ENCODE measurements around the gene MRPL43. TPM values are rescaled to one million over a fixed set of nuclear protein-coding genes. Genes with fewer than 3 reads are reported as not detected.

The MRPL43 gene
- total RNA-seq, 2 donors from 2014 or later: 52.3 to 60.7 TPM

DNA sequence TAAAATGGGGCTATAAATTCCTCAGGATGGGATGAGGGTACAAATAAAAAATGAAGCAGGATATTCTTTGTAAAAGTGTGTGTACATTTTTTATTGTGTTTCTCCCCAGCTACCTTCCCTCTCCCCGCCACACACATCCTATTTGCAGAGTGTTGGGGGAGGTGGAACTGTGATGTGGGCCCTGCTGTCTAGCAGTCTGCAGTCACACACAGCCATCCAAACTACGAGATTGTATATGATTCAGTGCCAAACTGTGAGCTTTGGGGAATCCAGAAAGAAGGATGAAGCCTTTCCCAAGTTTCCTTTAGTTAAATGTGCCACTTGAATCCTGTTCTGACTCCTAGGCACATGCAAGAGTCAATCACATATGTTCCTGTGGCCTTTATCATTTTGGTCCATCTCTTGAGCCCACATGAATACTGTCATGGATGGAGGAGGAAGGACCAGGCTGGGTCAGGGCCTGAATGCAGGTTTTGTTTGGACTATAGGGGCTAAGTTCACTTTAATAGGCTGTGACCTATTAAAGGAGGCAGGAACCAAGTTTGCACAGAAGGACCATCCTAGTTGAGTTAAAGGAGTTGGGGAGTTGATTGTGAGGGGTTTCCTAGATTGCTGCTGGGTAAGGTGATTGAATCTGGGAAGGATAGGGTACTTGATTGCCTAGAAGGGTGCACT, 19.1 kb downstream of the MRPL43 start:
- Mint-ChIP-seq H3K9me3 (no peaks in the 10 kb centered on the region), H3K4me3 (peak overlapping the region; percentile 49), H3K27ac (peak overlapping the region in 1 of 2 donors; percentile 9), H3K36me3 (no peaks in the 10 kb centered on the region), H3K4me1 (ENCODE audit: low read depth in 2 of 2) (peaks cover 7 to 13% of the 10 kb centered on the region in 2 donors), H3K27me3 (no peaks in the 10 kb centered on the region)
- no peak for DNase-seq (ENCODE audit: low spot score)
- ATAC-seq: no peak

DNA sequence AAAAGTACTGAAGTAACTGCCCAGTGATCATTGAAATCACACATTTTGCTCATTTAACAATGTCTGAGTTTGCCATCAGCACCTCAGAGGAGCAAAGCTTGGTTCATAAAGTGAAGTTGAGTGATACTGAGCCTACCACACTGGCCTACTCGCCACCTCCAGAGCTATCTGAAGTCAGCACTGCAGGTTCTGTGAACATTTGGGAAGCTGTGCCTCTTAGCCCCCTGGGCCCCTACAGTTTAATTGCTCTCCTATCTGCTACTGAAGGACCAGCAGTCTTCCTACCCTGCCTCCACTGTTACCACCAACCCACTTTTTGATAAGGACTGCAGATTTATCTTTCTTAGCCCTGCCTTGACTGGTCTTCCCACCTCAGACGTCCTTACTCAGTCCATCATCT, 20.0 kb downstream of the MRPL43 start:
- DNase-seq (ENCODE audit: low spot score): no peak
- no peak overlapping the region for H3K27ac Mint-ChIP-seq
- no peaks in the 10 kb centered on the region for H3K36me3 Mint-ChIP-seq
- no peak for ATAC-seq
- H3K27me3 Mint-ChIP-seq: no peaks in the 10 kb centered on the region
- peaks cover 7 to 13% of the 10 kb centered on the region in 2 donors for H3K4me1 Mint-ChIP-seq (ENCODE audit: low read depth in 2 of 2)
- no peak overlapping the region for H3K4me3 Mint-ChIP-seq
- H3K9me3 Mint-ChIP-seq: no peaks in the 10 kb centered on the region

DNA sequence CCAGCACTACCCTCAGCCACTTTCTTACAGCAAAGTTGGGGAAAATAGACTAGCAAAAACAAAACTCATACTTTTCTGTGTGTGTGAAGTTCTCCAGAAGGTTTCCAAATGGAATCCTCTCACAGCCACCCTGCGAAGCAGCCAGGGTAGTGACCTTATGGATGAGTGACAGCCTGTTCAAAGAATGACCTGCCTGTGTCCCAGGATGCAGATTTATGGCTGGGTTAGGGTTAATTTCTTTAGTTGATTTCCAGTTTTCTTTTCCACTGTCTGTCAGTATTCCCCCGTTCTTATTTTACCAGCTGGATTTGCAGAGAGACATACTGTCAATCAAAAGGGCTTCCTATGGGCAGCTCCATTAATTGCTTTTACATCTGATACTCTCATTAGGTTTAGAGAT, 20.4 kb downstream of the MRPL43 start:
- H3K27ac Mint-ChIP-seq: no peak overlapping the region
- H3K9me3 Mint-ChIP-seq: no peaks in the 10 kb centered on the region
- DNase-seq (ENCODE audit: low spot score): no peak
- ATAC-seq: no peak
- peaks cover 7 to 13% of the 10 kb centered on the region in 2 donors for H3K4me1 Mint-ChIP-seq (ENCODE audit: low read depth in 2 of 2)
- H3K36me3 Mint-ChIP-seq: no peaks in the 10 kb centered on the region
- no peak overlapping the region for H3K4me3 Mint-ChIP-seq
- no peaks in the 10 kb centered on the region for H3K27me3 Mint-ChIP-seq

GRCh38 chr10:100965820-100966219, 21.5 kb downstream of the MRPL43 start:
- H3K9me3 Mint-ChIP-seq: no peaks in the 10 kb centered on the region
- no peaks in the 10 kb centered on the region for H3K27me3 Mint-ChIP-seq
- H3K27ac Mint-ChIP-seq: peak overlapping the region in 1 of 2 donors; percentile 18
- H3K4me1 Mint-ChIP-seq (ENCODE audit: low read depth in 2 of 2): peaks cover 7 to 12% of the 10 kb centered on the region in 2 donors
- ATAC-seq: no peak
- H3K4me3 Mint-ChIP-seq: no peak overlapping the region
- no peak for DNase-seq (ENCODE audit: low spot score)
- no peaks in the 10 kb centered on the region for H3K36me3 Mint-ChIP-seq

- Mint-ChIP-seq H3K27me3 (no peaks in the 10 kb centered on the region), H3K4me3 (no peak overlapping the region), H3K4me1 (ENCODE audit: low read depth in 2 of 2) (peaks cover 6 to 7% of the 10 kb centered on the region in 2 donors), H3K9me3 (no peaks in the 10 kb centered on the region), H3K27ac (no peak overlapping the region), H3K36me3 (peaks cover 15% of the 10 kb centered on the region)
- no peak for DNase-seq (ENCODE audit: low spot score)
- no peak for ATAC-seq
These were observed 23.5 kb downstream of the MRPL43 start for GRCh38 chr10:100963826-100964225.

GRCh38 chr10:100962351-100963080, 24.8 kb downstream of the MRPL43 start:
- Mint-ChIP-seq H3K36me3 (peaks cover 19% of the 10 kb centered on the region), H3K9me3 (no peaks in the 10 kb centered on the region), H3K4me3 (no peak overlapping the region), H3K27me3 (no peaks in the 10 kb centered on the region), H3K4me1 (ENCODE audit: low read depth in 2 of 2) (no peaks in the 10 kb centered on the region), H3K27ac (no peak overlapping the region)
- DNase-seq (ENCODE audit: low spot score) (no peak), ATAC-seq (no peak)

GRCh38 chr10:100960251-100960650, 27.0 kb downstream of the MRPL43 start:
- H3K9me3 Mint-ChIP-seq: no peaks in the 10 kb centered on the region
- no peak overlapping the region for H3K4me3 Mint-ChIP-seq
- H3K27ac Mint-ChIP-seq: no peak overlapping the region
- H3K27me3 Mint-ChIP-seq: no peaks in the 10 kb centered on the region
- no peak for DNase-seq (ENCODE audit: low spot score)
- no peaks in the 10 kb centered on the region for H3K4me1 Mint-ChIP-seq (ENCODE audit: low read depth in 2 of 2)
- H3K36me3 Mint-ChIP-seq: peaks cover 19% of the 10 kb centered on the region
- ATAC-seq: no peak

DNA sequence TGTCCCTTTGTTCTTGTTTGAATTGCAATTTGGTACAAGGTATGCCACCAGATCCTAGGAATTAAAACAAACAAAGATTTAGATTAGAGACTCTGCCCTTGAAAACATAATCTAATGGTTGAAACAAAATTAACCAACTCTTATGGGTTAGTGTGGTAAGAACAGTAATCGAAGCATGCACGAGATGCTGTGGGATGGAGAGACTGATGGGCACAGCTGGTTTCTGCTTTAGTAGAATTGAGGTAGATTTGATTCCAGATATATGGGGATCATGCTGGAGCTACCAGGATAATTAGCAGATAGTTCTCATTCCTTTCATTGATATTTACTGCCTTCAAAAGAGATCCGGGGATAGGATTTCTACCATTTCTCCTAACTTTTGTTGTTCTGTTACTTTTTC, 38.4 kb downstream of the MRPL43 start:
- no peak for DNase-seq (ENCODE audit: low spot score)
- no peaks in the 10 kb centered on the region for H3K9me3 Mint-ChIP-seq

DNA sequence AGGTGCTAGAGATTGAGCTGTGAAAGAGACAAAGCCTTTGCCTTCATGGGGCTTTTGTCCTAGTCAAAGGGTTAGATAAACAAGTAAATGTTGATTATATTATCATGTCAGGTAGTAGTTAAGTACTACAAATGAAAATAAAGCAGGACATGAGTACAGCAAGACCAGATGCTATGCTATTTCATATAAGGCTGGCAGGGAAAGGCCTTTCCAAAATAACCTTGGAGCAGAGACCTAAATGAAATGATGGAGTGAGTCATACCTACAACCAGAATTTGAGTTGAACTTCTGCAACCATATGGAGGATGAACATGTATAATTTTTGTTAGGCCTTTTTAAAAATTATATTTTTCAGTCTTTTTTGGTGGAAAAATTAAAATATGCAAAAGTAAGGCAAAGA, 41.5 kb downstream of the MRPL43 start:
- Mint-ChIP-seq H3K9me3 (no peaks in the 10 kb centered on the region), H3K27ac (no peak overlapping the region), H3K36me3 (peaks cover 13% of the 10 kb centered on the region), H3K4me3 (no peak overlapping the region), H3K27me3 (no peaks in the 10 kb centered on the region), H3K4me1 (ENCODE audit: low read depth in 2 of 2) (no peaks in the 10 kb centered on the region)
- DNase-seq (ENCODE audit: low spot score): no peak
- no peak for ATAC-seq

More for the DNA sequence above, 38.4 kb downstream of the MRPL43 start:
- H3K27ac Mint-ChIP-seq: no peak overlapping the region
- no peak for ATAC-seq
- H3K4me1 Mint-ChIP-seq (ENCODE audit: low read depth in 2 of 2): no peaks in the 10 kb centered on the region
- peaks cover 9% of the 10 kb centered on the region for H3K36me3 Mint-ChIP-seq
- H3K27me3 Mint-ChIP-seq: no peaks in the 10 kb centered on the region
- H3K4me3 Mint-ChIP-seq: no peak overlapping the region

GRCh38 chr10:100943508-100943907, 43.8 kb downstream of the MRPL43 start:
- no peak for DNase-seq (ENCODE audit: low spot score)
- no peak overlapping the region for H3K4me3 Mint-ChIP-seq
- H3K27ac Mint-ChIP-seq: peak overlapping the region; percentile 41 to 51
- H3K9me3 Mint-ChIP-seq: no peaks in the 10 kb centered on the region
- no peaks in the 10 kb centered on the region for H3K27me3 Mint-ChIP-seq
- no peak for ATAC-seq
- H3K36me3 Mint-ChIP-seq: peaks cover 19% of the 10 kb centered on the region
- no peaks in the 10 kb centered on the region for H3K4me1 Mint-ChIP-seq (ENCODE audit: low read depth in 2 of 2)

DNA sequence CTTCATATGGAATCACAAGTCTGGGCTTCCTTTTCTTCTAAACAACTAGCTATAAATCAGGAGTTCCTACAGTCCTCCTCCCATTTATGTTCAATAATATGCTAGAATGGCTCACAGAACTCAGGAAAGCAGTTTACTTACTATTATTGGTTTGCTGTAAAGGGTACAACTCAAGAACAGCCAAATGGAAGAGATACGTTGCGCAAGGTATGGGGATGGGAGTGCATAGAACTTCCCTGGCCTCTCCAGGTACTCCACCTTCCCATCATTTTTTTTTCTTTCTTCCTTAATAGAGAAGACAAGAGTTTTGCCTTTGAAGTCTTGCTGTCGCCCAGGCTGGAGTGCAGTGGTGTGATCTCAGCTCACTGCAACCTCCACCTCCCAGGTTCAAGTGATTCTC, 45.1 kb downstream of the MRPL43 start:
- DNase-seq (ENCODE audit: low spot score): no peak
- H3K27me3 Mint-ChIP-seq: no peaks in the 10 kb centered on the region
- H3K36me3 Mint-ChIP-seq: peaks cover 19% of the 10 kb centered on the region

DNA sequence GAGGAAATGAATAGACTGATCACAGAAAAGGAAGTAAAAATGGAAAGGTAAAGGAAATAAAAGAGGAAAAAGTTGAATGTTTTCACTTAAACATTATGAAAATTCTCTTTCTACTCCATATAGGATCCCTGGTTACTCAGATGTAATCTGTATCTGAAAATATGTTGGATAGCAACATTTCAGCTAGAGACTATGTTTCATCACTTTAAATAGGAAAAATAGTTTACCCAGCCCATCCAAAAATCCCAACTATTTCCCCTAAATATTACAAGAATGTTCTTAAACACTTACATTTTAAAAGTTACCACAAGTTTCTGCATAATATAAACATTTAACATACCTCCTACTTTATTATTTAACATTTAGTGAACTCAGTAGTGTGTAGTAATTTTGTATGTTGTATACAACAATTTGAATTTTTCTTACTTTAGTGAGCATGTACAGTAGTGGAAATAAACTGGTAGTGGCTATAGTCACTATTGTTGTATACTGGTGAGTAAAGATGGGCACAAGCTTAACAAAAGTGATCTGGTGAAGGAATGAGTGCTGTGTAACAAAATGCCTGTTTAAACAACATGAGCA, 47.4 kb downstream of the MRPL43 start:
- peaks cover 15% of the 10 kb centered on the region for H3K36me3 Mint-ChIP-seq
- ATAC-seq (no peak), DNase-seq (ENCODE audit: low spot score) (no peak)
- no peaks in the 10 kb centered on the region for H3K27me3 Mint-ChIP-seq
- no peaks in the 10 kb centered on the region for H3K9me3 Mint-ChIP-seq
- H3K4me3 Mint-ChIP-seq: no peak overlapping the region
- no peaks in the 10 kb centered on the region for H3K4me1 Mint-ChIP-seq (ENCODE audit: low read depth in 2 of 2)
- no peak overlapping the region for H3K27ac Mint-ChIP-seq

More for the DNA sequence above, 45.1 kb downstream of the MRPL43 start:
- Mint-ChIP-seq H3K4me1 (ENCODE audit: low read depth in 2 of 2) (no peaks in the 10 kb centered on the region), H3K9me3 (no peaks in the 10 kb centered on the region), H3K4me3 (no peak overlapping the region), H3K27ac (no peak overlapping the region)
- ATAC-seq: no peak
